PC-3 (cell line): ENCODE measurements around the gene UGCG. TPM values are rescaled to one million over a fixed set of nuclear protein-coding genes. Genes with fewer than 3 reads are reported as not detected.

Experiments
- ATAC-seq: fragments of 200-7000 bp; cut with Tn5 transposase; 2 replicates; pipeline ENCODE4 v1.9.1; 2020; ENCODE audit warnings: mild to moderate bottlenecking, moderate library complexity
- BruUV-seq: library from RNA; stranded (reverse); fragments of 400-500 nt; replicated peaks from 2 replicates; lab custom pipeline; 2021; lab: Mats Ljungman, UMichigan
- CTCF ChIA-PET: fragments of 300-600 bp; sonication (Branson Sonifier 250); formaldehyde crosslinking; loops from one replicate; lab custom pipeline; 2022; ENCODE audit warnings: antibody characterized with exemption; lab: Charles Lee
- POLR2A ChIA-PET: fragments of 300-600 bp; sonication (Branson Sonifier 250); formaldehyde crosslinking; loops from one replicate; lab custom pipeline; 2022; ENCODE audit warnings: antibody characterized with exemption; ENCODE audit not compliant: unreplicated experiment; lab: Charles Lee
- DNase-seq: peaks from one replicate; pipeline ENCODE4 v3.0.0-alpha.2; 2015
- H2AFZ ChIP-seq: fragments of 300-600 bp; sonication (generic); 2 replicates; pipeline ENCODE4 v1.6.0; 2016; ENCODE audit warnings: antibody characterized with exemption, low read length
- H3F3A ChIP-seq: fragments of 300-600 bp; sonication (generic); one replicate; pipeline ENCODE4 v1.6.0; 2017; ENCODE audit warnings: antibody characterized with exemption, low read length, control low read depth, mild to moderate bottlenecking; ENCODE audit not compliant: unreplicated experiment
- H3K27ac ChIP-seq: fragments of 300-600 bp; sonication (generic); 2 replicates; pipeline ENCODE4 v1.5.1; 2016; ENCODE audit warnings: mild to moderate bottlenecking, low read length
- H3K27me3 ChIP-seq: fragments of 300-600 bp; sonication (generic); 2 replicates; pipeline ENCODE4 v1.6.1; 2016; ENCODE audit warnings: low read length, mixed read lengths
- H3K36me3 ChIP-seq: fragments of 300-600 bp; sonication (generic); 2 replicates; pipeline ENCODE4 v1.6.1; 2016; ENCODE audit warnings: low read depth, mixed run types, low read length, mixed read lengths
- H3K4me1 ChIP-seq: fragments of 300-600 bp; sonication (generic); 2 replicates; pipeline ENCODE4 v1.5.1; 2016; ENCODE audit warnings: low read length; ENCODE audit not compliant: insufficient read depth
- H3K4me2 ChIP-seq: fragments of 300-600 bp; sonication (generic); 2 replicates; pipeline ENCODE4 v1.6.0; 2016; ENCODE audit warnings: low read length
- H3K4me3 ChIP-seq: fragments of 300-600 bp; sonication (generic); 2 replicates; pipeline ENCODE4 v1.5.1; 2016; ENCODE audit warnings: mild to moderate bottlenecking, low read length, mixed read lengths
- H3K79me2 ChIP-seq: fragments of 300-600 bp; sonication (generic); 2 replicates; pipeline ENCODE4 v1.6.1; 2017; ENCODE audit warnings: low read length, mixed read lengths
- H3K9ac ChIP-seq: fragments of 300-600 bp; sonication (generic); 2 replicates; pipeline ENCODE4 v1.6.0; 2016; ENCODE audit warnings: mild to moderate bottlenecking, low read length
- H3K9me2 ChIP-seq: fragments of 300-600 bp; sonication (generic); replicated peaks from 2 replicates; pipeline ENCODE4 v1.6.1; 2016; ENCODE audit warnings: mixed run types, low read length, mixed read lengths
- H3K9me3 ChIP-seq: fragments of 300-600 bp; sonication (generic); 2 replicates; pipeline ENCODE4 v1.6.1; 2016; ENCODE audit warnings: low read length, mixed read lengths
- H4K20me1 ChIP-seq: fragments of 300-600 bp; sonication (generic); 2 replicates; pipeline ENCODE4 v1.6.1; 2016; ENCODE audit warnings: low read length, mixed read lengths
- CTCF ChIP-seq: fragments of 300-600 bp; sonication (generic); conservative IDR thresholded peaks from 2 replicates; pipeline ENCODE4 v1.5.1; 2017; ENCODE audit warnings: antibody characterized with exemption, low read depth, mild to moderate bottlenecking, low read length
- EZH2 ChIP-seq: fragments of 300-600 bp; sonication (generic); IDR thresholded peaks from one replicate; pipeline ENCODE4 v1.6.1; 2017; ENCODE audit warnings: antibody characterized with exemption, mild to moderate bottlenecking, low read length; ENCODE audit not compliant: unreplicated experiment
- EZH2phosphoT487 ChIP-seq: fragments of 300-600 bp; sonication (generic); IDR thresholded peaks from 2 replicates; pipeline ENCODE4 v1.6.1; 2018; ENCODE audit warnings: mild to moderate bottlenecking, antibody characterized with exemption, low read length, borderline replicate concordance
- intact Hi-C: fragments of 100-400 bp; cut with micrococcal nuclease; formaldehyde crosslinking; loops from 2 replicates; pipeline ENCODE4 v1.9.0; 2023
- total RNA-seq: library from RNA; depleted of rRNA; stranded (reverse); fragments of >200 nt; gene quantifications from 2 replicates; pipeline ENCODE4 v1.2.3, GENCODE V29; 2014

The UGCG gene
- total RNA-seq, 1 experiment from 2014 or later, result 29.4 TPM

- H3K4me1 ChIP-seq, result peaks cover 39% of the 10 kb centered on the region
These were observed 1.1 kb downstream of the UGCG start for GRCh38 chr9:111897601-111898137.

GRCh38 chr9:111898331-111899096 is 1.9 kb downstream of the UGCG start:
- DNase-seq, result peak; percentile 19
- BruUV-seq, result no TSS peak
- Histone ChIP-seq H3K9me3 (no peaks in the 10 kb centered on the region), H3K27ac (peak overlapping the region; percentile 66), H3K9me2 (no peaks in the 10 kb centered on the region), H3K4me2 (peak overlapping the region; percentile 90), H3K36me3 (no peaks in the 10 kb centered on the region), H2AFZ (no peak overlapping the region), H4K20me1 (peaks cover 58% of the 10 kb centered on the region), H3K9ac (peak overlapping the region; percentile 89), H3K4me1 (peaks cover 38% of the 10 kb centered on the region), H3K79me2 (peaks cover 81% of the 10 kb centered on the region), H3K27me3 (no peaks in the 10 kb centered on the region), H3K4me3 (peak overlapping the region; percentile 77), H3F3A (no peaks in the 10 kb centered on the region)
- TF ChIP-seq CTCF, result no peak
- no peak for TF ChIP-seq EZH2phosphoT487
- TF ChIP-seq EZH2, result no peak
- intact Hi-C loops, result loop anchor here (5.0 kb wide), 2 partner anchors 136 to 169 kb away; no protein-coding TSS in a partner anchor
- POLR2A ChIA-PET, result interaction anchor here (0.6 kb wide), 3 partner anchors 100 to 170 kb away, joined by 4 to 6 read pairs (median 4); no protein-coding TSS in a partner anchor
- no peak for ATAC-seq
- CTCF ChIA-PET, result no interaction called here

More at GRCh38 chr9:111897601-111898137, 1.1 kb downstream of the UGCG start:
- Histone ChIP-seq H3K4me3 (peak overlapping the region; percentile 77), H3K27me3 (no peaks in the 10 kb centered on the region), H4K20me1 (peaks cover 54% of the 10 kb centered on the region), H3K9me2 (no peaks in the 10 kb centered on the region), H3K36me3 (no peaks in the 10 kb centered on the region), H3F3A (no peaks in the 10 kb centered on the region), H3K27ac (peak overlapping the region; percentile 66), H2AFZ (no peak overlapping the region), H3K9ac (peak overlapping the region; percentile 89), H3K4me2 (peak overlapping the region; percentile 90), H3K79me2 (peaks cover 72% of the 10 kb centered on the region), H3K9me3 (no peaks in the 10 kb centered on the region)
- no peak for TF ChIP-seq EZH2phosphoT487
- no peak for TF ChIP-seq CTCF
- BruUV-seq, result TSS peak; percentile 52
- CTCF ChIA-PET, result no interaction called here
- ATAC-seq (no peak), DNase-seq (peak; percentile 13)
- intact Hi-C loops, result loop anchor here (2.0 to 5.0 kb wide), 4 partner anchors 91 to 170 kb away; no protein-coding TSS in a partner anchor
- POLR2A ChIA-PET, result interaction anchor here (0.6 kb wide), 1 partner anchor 171 kb away, joined by 6 read pairs; no protein-coding TSS in a partner anchor
